Body of pancreas (tissue), 4 donors: Measurements from ENCODE around the gene ABCB8.

Source experiments
- POLR2A ChIP-seq, 3 donors: fragments of 450-650 bp; IDR thresholded peaks; one replicate each; pipeline ENCODE4 v1.6.1; 2016; ENCODE audit warnings: antibody characterized with exemption in 3 of 3, mild to moderate bottlenecking in 2 of 3
- TF ChIP-seq, protein P1 (sequence below), 7 experiments: fragments of 450-650 bp in 4 of 7; fragments of 200-600 bp in 3 of 7; sonication (generic) in 3 of 7; IDR thresholded peaks; one replicate each; pipeline ENCODE4 v1.5.1; 2016 to 2019; ENCODE audit warnings: antibody characterized with exemption in 7 of 7

DNA sequence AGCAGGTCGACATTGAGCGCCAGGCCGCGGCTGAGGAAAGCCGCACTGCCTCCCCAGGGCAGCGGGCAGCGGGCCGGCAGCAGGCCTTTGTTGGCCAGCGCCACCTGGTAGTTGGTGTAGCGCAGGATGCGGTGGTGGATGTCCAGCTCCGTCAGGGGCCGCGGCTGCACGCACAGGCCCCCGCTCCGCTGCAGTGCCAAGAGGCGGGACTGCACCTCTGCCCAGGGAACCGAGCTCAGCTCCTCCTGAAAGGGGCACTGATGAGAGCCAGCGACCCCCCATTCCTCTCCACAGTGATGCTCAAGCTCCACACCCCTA, 9.2 kb upstream of the ABCB8 start:
- TF ChIP-seq, protein P1, sequence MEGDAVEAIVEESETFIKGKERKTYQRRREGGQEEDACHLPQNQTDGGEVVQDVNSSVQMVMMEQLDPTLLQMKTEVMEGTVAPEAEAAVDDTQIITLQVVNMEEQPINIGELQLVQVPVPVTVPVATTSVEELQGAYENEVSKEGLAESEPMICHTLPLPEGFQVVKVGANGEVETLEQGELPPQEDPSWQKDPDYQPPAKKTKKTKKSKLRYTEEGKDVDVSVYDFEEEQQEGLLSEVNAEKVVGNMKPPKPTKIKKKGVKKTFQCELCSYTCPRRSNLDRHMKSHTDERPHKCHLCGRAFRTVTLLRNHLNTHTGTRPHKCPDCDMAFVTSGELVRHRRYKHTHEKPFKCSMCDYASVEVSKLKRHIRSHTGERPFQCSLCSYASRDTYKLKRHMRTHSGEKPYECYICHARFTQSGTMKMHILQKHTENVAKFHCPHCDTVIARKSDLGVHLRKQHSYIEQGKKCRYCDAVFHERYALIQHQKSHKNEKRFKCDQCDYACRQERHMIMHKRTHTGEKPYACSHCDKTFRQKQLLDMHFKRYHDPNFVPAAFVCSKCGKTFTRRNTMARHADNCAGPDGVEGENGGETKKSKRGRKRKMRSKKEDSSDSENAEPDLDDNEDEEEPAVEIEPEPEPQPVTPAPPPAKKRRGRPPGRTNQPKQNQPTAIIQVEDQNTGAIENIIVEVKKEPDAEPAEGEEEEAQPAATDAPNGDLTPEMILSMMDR (IDR thresholded peaks at IDR 0.05), result no peak
- TF ChIP-seq POLR2A (IDR thresholded peaks at IDR 0.05), result no peak
